ENCODE data around the gene KCNA10.

KCNA10 gene

DNA sequence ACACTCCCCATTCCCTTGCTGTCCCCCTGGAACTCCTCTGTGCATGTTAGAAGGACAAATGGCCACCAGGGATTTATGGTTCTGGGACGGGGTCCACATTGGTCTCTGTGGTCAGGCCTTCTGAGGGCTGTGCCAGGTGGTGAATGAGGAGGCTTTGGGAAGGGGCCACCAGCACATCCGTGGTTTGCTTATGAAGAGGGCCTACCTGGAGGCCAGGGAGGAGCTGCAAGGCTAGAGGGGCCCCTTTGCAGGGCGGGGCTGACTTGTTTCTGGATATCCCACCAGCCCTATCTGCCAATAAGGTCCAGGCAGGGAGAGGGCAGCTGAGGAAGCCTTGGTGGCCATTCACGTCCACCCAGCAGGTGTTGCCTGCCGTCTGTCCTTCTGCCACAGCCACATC lies 24.9 kb downstream of the KCNA10 start:
- TF ChIP-seq, protein P1, sequence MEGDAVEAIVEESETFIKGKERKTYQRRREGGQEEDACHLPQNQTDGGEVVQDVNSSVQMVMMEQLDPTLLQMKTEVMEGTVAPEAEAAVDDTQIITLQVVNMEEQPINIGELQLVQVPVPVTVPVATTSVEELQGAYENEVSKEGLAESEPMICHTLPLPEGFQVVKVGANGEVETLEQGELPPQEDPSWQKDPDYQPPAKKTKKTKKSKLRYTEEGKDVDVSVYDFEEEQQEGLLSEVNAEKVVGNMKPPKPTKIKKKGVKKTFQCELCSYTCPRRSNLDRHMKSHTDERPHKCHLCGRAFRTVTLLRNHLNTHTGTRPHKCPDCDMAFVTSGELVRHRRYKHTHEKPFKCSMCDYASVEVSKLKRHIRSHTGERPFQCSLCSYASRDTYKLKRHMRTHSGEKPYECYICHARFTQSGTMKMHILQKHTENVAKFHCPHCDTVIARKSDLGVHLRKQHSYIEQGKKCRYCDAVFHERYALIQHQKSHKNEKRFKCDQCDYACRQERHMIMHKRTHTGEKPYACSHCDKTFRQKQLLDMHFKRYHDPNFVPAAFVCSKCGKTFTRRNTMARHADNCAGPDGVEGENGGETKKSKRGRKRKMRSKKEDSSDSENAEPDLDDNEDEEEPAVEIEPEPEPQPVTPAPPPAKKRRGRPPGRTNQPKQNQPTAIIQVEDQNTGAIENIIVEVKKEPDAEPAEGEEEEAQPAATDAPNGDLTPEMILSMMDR (conservative IDR thresholded peaks at IDR 0.05; ENCODE audit: low read depth, low read length) = no peak
- DNase-seq (ENCODE audit: low read depth) = no peak

GRCh38 chr1:110493059-110493699 lies 25.8 kb downstream of the KCNA10 start:
- DNase-seq (ENCODE audit: low read depth) = no peak
- TF ChIP-seq, protein P1 (conservative IDR thresholded peaks at IDR 0.05; ENCODE audit: low read depth, low read length) = no peak
- H3K4me3 ChIP-seq (ENCODE audit: low read depth, low read length) = no peak overlapping the region

More for the DNA sequence above, 24.9 kb downstream of the KCNA10 start:
- no peak overlapping the region for H3K4me3 ChIP-seq (ENCODE audit: low read depth, low read length)

DNA sequence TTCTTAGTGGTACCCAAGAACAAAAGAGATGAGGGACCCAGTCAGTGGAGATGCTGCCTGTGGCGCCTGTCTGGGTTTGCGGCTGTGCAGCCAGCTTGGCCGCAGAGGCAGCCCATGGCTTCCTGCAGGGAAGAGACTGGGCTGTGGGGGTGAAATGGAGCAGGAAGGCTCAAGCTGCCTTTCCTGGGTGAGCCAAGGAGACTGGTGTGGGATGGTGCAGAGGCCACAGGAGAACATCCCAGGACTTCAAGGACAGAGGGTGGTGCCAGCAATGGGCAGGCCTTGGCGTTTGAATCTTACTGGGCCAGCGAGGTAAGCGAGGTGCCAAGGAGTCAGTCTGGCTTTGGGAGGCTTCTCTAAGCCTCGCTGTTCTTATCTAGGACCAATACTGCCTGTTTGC lies 26.4 kb downstream of the KCNA10 start:
- TF ChIP-seq, protein P1 (conservative IDR thresholded peaks at IDR 0.05; ENCODE audit: low read depth, low read length) = no peak
- H3K4me3 ChIP-seq (ENCODE audit: low read depth, low read length) = no peak overlapping the region
- no peak for DNase-seq (ENCODE audit: low read depth)

DNA sequence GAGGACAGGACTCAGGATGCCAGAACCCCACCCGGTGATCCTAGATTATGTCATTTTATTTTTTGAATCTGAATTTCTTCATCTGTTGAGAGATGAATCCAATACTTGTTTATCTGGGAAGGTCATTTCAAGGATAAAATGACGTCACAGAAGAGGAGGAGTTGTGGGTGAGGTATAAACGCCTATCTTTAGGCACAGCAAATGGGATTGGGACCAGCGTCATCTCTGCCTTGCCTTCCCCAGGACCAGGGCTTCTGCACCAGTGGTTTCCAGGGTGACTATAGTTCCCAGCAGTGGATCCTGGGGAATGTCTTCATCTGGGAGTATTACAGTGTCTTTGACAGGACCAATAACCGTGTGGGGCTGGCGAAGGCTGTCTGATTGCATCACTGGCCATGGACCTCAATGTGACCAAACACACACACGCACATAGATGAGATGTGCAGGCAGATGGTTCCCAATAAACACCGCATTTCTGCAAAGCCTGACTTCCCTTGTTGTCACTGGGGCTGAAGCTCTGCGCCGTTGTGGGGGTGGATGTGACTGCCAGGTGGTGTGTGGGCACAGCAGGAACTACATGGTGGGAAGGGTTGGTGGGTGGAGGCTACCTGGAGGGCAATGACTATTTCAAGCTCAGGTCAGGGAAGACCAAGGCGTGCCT lies 28.1 kb downstream of the KCNA10 start:
- TF ChIP-seq, protein P1 (conservative IDR thresholded peaks at IDR 0.05; ENCODE audit: low read depth, low read length) = no peak
- no peak overlapping the region for H3K4me3 ChIP-seq (ENCODE audit: low read depth, low read length)
- no peak for DNase-seq (ENCODE audit: low read depth)

GRCh38 chr1:110489973-110490542 lies 28.9 kb downstream of the KCNA10 start:
- DNase-seq (ENCODE audit: low read depth) = no peak
- H3K4me3 ChIP-seq (ENCODE audit: low read depth, low read length) = no peak overlapping the region
- TF ChIP-seq, protein P1 (conservative IDR thresholded peaks at IDR 0.05; ENCODE audit: low read depth, low read length) = no peak

DNA sequence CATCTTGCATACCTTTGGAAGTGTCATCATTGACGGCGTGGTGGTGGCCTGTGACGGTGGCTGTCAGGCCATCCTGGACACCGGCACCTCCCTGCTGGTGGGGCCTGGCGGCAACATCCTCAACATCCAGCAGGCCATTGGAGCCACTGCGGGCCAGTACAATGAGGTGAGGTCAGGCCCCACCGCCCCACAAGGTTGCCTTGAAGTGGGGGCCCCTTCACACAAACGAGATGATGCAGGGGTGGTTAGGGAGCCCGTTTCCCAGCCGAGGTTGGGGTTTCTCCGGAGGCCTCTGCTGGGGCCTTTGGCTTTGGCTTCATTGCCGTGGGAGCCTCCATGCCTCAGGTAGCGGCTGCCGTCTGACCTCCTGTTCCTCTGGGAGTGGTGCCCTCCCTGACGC lies 29.6 kb downstream of the KCNA10 start:
- TF ChIP-seq, protein P1 (conservative IDR thresholded peaks at IDR 0.05; ENCODE audit: low read depth, low read length) = no peak
- DNase-seq (ENCODE audit: low read depth) = no peak
- H3K4me3 ChIP-seq (ENCODE audit: low read depth, low read length) = no peak overlapping the region

Data from choroid plexus epithelial cell (primary cell).